Measurements from ENCODE around the gene PCDH9.

GRCh38 chr13:66673401-66673800 lies 556.7 kb downstream of the PCDH9 start:
- TF ChIP-seq REST (IDR thresholded peaks at IDR 0.05; ENCODE audit: insufficient read depth in 1 of 2, low read depth in 2 of 2, low read length in 2 of 2) (no peak), POLR2AphosphoS5 (IDR thresholded peaks at IDR 0.05; ENCODE audit: low read depth, low read length) (no peak)
